A673 (cell line): ENCODE measurements around the gene HIVEP1. TPM values are rescaled to one million over a fixed set of nuclear protein-coding genes. Genes with fewer than 3 reads are reported as not detected.

ENCODE experiments used
- BruUV-seq: library from RNA; stranded (reverse); fragments of 400-500 nt; replicated peaks from 2 replicates; lab custom pipeline; 2021; lab: Mats Ljungman, UMichigan
- CTCF ChIA-PET: fragments of 300-600 bp; sonication (Branson Sonifier 250); formaldehyde crosslinking; loops from one replicate; lab custom pipeline; 2022; ENCODE audit warnings: antibody characterized with exemption; lab: Charles Lee
- POLR2A ChIA-PET: fragments of 300-600 bp; sonication (Branson Sonifier 250); formaldehyde crosslinking; loops from one replicate; lab custom pipeline; 2022; ENCODE audit warnings: antibody characterized with exemption; ENCODE audit not compliant: low non-redundant PET; lab: Charles Lee
- DNase-seq: peaks from one replicate; pipeline ENCODE4 v3.0.0-alpha.2; 2015; ENCODE audit warnings: low spot score
- H3K27ac ChIP-seq: fragments of 200-600 bp; sonication (generic); 2 replicates; pipeline ENCODE4 v1.5.1; 2016; ENCODE audit warnings: mixed run types, low read depth, mild to moderate bottlenecking, mixed read lengths, antibody characterized with exemption, low read length; ENCODE audit not compliant: poor library complexity, severe bottlenecking
- H3K27me3 ChIP-seq: fragments of 200-600 bp; sonication (generic); replicated peaks from 2 replicates; pipeline ENCODE4 v1.6.1; 2017; ENCODE audit warnings: mixed run types, low read depth, mild to moderate bottlenecking, mixed read lengths, antibody characterized with exemption, low read length; ENCODE audit not compliant: insufficient read depth, poor library complexity
- H3K36me3 ChIP-seq: fragments of 200-600 bp; sonication (generic); 2 replicates; pipeline ENCODE4 v1.6.1; 2016; ENCODE audit warnings: mixed run types, mild to moderate bottlenecking, mixed read lengths, antibody characterized with exemption, low read length; ENCODE audit not compliant: insufficient read depth, poor library complexity, severe bottlenecking
- H3K4me1 ChIP-seq: fragments of 200-600 bp; sonication (generic); 2 replicates; pipeline ENCODE4 v1.6.1; 2017; ENCODE audit warnings: mixed run types, mild to moderate bottlenecking, mixed read lengths, antibody characterized with exemption, low read length; ENCODE audit not compliant: insufficient read depth, poor library complexity, severe bottlenecking
- H3K4me3 ChIP-seq: fragments of 200-600 bp; sonication (generic); 2 replicates; pipeline ENCODE4 v1.5.1; 2016; ENCODE audit warnings: low read depth, mixed run types, mild to moderate bottlenecking, mixed read lengths, low read length; ENCODE audit not compliant: poor library complexity, severe bottlenecking
- H3K9me3 ChIP-seq: fragments of 200-600 bp; sonication (generic); 2 replicates; pipeline ENCODE4 v1.6.1; 2016; ENCODE audit warnings: mixed run types, low read depth, mild to moderate bottlenecking, mixed read lengths, antibody characterized with exemption, low read length; ENCODE audit not compliant: poor library complexity, severe bottlenecking
- CTCF ChIP-seq: fragments of 300-800, 200-600 bp; sonication (generic); conservative IDR thresholded peaks from 2 replicates; pipeline ENCODE4 v1.5.1; 2017; ENCODE audit warnings: low read depth, mild to moderate bottlenecking, antibody characterized with exemption, low read length, moderate library complexity, mixed read lengths
- EZH2 ChIP-seq: fragments of 200-600 bp; sonication (generic); IDR thresholded peaks from 2 replicates; pipeline ENCODE4 v1.6.1; 2017; ENCODE audit warnings: borderline replicate concordance, low read depth, mild to moderate bottlenecking, mixed read lengths, antibody characterized with exemption, low read length; ENCODE audit not compliant: poor library complexity, severe bottlenecking
- intact Hi-C: fragments of 100-400 bp; cut with micrococcal nuclease; formaldehyde crosslinking; loops from one replicate; pipeline ENCODE4 v1.10.0; 2022; ENCODE audit not compliant: unreplicated experiment
- total RNA-seq: library from RNA; stranded (reverse); gene quantifications from 2 replicates; pipeline ENCODE4 v1.2.3, GENCODE V29; 2021

Gene HIVEP1
- total RNA-seq, 1 experiment from 2014 or later: 21.5 TPM

GRCh38 chr6:12101048-12101447, 88.9 kb downstream of the HIVEP1 start:
- no TSS peak for BruUV-seq
- peaks cover 6% of the 10 kb centered on the region for H3K4me1 ChIP-seq
- no peaks in the 10 kb centered on the region for H3K27me3 ChIP-seq
- DNase-seq: no peak
- H3K27ac ChIP-seq: no peak overlapping the region
- H3K4me3 ChIP-seq: no peak overlapping the region
- no peaks in the 10 kb centered on the region for H3K9me3 ChIP-seq
- ChIA-PET POLR2A (no interaction called here), CTCF (no interaction called here)
- H3K36me3 ChIP-seq: no peaks in the 10 kb centered on the region
- no peak for TF ChIP-seq EZH2
- intact Hi-C loops: no loop called here

- no peak overlapping the region for H3K4me3 ChIP-seq
- H3K36me3 ChIP-seq: no peaks in the 10 kb centered on the region
- intact Hi-C loops: no loop called here
- H3K9me3 ChIP-seq: no peaks in the 10 kb centered on the region
- TF ChIP-seq EZH2 (no peak), CTCF (no peak)
- POLR2A ChIA-PET: no interaction called here
- CTCF ChIA-PET: no interaction called here
- no peak for DNase-seq
- H3K27ac ChIP-seq: no peak overlapping the region
- peaks cover 6% of the 10 kb centered on the region for H3K4me1 ChIP-seq
- no TSS peak for BruUV-seq
- H3K27me3 ChIP-seq: no peaks in the 10 kb centered on the region
Observed at GRCh38 chr6:12101653-12102312, 89.7 kb downstream of the HIVEP1 start.

GRCh38 chr6:12102350-12102749, 90.2 kb downstream of the HIVEP1 start:
- TF ChIP-seq EZH2 (no peak), CTCF (no peak)
- H3K4me3 ChIP-seq: no peak overlapping the region
- DNase-seq: no peak
- ChIA-PET POLR2A (interaction anchor here (0.5 kb wide), 1 partner anchor 870 kb away, joined by 6 read pairs; the partner anchor contains the start of gene NEDD9), CTCF (no interaction called here)
- H3K27me3 ChIP-seq: no peaks in the 10 kb centered on the region
- no peaks in the 10 kb centered on the region for H3K9me3 ChIP-seq
- peaks cover 6% of the 10 kb centered on the region for H3K4me1 ChIP-seq
- H3K36me3 ChIP-seq: no peaks in the 10 kb centered on the region
- intact Hi-C loops: no loop called here
- no peak overlapping the region for H3K27ac ChIP-seq
- BruUV-seq: no TSS peak

- BruUV-seq: no TSS peak
- ChIA-PET POLR2A (no interaction called here), CTCF (no interaction called here)
- Histone ChIP-seq H3K4me3 (no peak overlapping the region), H3K36me3 (no peaks in the 10 kb centered on the region), H3K9me3 (no peaks in the 10 kb centered on the region), H3K27ac (no peak overlapping the region), H3K4me1 (no peaks in the 10 kb centered on the region), H3K27me3 (no peaks in the 10 kb centered on the region)
- intact Hi-C loops: no loop called here
- TF ChIP-seq CTCF: no peak
- no peak for TF ChIP-seq EZH2
- no peak for DNase-seq
Observed at GRCh38 chr6:12103158-12103557, 91.0 kb downstream of the HIVEP1 start.
